COR-L47 (cell line): ENCODE measurements around the gene CATSPERB.
A peak's percentile ranks its signal among the peaks of the same experiment; 100 is the strongest.
"Not testable (repeated sequence)": the region's sequence is repeated elsewhere in the genome, so short reads cannot be mapped to it uniquely, and the experiment has no call there.

ENCODE experiments used
- DNase-seq: peaks from one replicate; lab custom pipeline; 2025; lab: John Stamatoyannopoulos, UW

CATSPERB gene

DNA sequence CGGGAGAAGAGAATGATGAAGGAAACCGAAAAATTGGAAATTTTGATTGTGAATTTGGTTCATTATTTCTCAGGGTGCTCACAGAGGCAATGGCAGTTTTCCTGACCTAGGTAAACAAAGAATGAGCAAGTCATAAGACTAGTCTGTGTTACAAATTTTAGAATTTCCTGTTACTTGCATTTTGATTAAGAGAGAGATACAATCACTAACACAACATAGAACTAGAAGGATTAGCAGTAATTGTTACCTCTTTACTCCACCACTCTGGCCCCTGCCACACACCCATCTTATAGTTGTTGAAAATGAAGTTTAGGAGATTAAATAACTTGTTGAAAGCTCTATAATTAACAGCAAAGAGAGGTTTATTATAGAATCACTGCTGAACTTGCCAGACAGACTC lies 62.0 kb downstream of the CATSPERB start:
- no peak for DNase-seq

DNA sequence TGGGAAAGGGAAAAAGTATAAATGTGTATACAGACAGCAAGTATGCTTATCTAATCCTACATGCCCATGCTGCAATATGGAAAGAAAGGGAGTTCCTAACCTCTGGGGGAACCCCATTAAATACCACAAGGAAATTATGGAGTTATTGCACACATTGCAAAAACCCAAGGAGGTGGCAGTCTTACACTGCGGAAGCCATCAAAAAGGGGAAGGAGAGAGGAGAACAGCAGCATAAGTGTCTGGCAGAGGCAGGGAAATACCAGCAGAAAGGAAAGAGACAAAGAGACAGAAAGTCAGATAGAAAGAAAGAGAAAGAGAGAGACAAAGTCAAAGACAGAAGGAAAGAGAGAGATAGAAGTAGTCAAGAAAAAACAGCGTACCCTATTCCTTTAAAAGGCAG lies 64.8 kb downstream of the CATSPERB start:
- not testable (repeated sequence) for DNase-seq

DNA sequence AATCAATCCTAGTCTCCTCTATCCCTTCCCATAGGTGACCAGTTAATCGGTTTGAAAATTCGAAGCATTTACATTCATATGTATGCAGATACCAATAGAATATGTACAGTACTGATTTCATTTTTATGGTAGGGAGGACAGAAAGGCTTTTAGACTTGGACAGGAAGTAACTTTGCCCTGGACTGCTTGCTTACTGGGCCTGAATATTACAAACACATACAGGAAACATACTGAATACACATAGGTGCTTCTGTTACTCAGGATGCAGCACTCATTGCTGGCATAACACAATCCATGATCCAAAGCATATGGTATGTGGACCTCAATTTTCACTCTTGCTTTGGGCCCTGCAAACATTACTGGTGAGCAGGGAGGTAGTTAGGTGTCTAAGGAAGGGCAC lies 71.1 kb downstream of the CATSPERB start:
- no peak for DNase-seq

DNA sequence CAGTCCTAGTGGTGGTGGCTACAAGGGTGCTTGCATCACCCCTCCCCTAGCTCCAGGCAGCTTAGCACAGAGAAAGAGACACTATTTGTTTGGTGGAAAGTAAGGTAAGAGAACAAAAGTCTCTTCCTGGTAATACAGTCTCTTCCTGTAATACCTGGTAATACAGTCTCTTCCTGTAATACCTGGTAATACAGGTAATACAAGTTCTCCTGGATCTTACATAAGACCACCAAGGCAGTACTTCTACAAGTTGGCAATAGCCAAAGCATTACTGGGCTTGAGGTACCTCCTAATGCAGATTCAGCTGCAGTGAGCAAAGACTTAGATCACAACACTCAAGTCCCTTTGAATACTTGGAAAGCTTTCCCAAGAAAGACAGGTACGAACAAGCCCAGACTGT lies 77.0 kb downstream of the CATSPERB start:
- no peak for DNase-seq

DNA sequence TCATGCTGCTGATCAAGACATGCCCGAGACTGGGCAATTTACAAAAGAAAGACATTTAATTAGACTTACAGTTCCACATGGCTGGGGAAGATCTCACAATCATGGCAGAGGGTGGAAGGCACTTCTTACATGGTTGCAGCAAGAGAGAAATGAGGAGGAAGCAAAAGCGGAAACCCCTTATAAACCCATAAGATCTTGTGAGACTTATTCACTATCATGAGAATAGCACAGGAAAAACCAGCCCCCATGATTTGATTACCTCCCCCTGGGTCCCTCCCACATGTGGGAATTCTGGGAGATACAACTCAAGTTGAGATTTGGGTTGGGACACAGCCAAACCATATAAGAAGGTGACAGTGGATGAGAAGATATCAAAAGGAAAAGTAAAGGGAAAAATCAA lies 78.4 kb downstream of the CATSPERB start:
- no peak for DNase-seq

DNA sequence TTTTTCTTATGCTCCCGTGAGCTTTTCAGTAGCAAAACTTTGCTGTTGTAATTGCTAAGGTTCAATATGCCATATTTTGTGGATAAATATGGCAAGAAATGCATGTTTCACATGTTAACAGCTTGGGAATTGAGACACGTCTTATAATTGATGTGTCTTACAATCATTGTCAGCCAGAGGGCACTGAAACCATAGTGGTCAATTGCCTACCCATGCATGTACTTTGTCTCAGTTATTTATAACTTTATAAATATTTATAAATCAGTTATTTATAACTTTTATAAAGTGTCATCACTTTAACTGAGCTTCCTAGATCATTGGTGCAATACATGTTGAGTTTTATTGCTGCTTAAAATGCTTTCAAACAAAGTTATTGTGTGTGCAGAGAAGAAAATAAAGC lies 82.0 kb downstream of the CATSPERB start:
- peak; percentile 34 for DNase-seq

DNA sequence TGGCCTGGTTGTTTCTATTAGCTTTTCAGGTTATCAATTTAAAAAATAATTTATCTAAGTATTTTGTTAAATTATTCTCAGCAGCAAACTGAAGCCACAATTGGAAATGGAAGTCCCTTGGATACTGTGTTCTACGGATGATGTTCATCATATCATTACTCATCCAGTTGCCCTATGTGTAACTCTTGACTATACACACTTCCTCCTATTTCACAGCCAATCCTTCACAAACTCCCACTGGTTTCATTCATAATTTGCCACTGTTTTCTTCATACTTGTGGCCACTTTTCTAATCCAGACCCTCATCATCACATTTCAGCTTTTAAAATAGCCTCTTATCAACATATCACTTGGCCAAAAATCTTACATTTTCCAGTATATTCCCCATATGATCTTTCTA lies 84.0 kb downstream of the CATSPERB start:
- no peak for DNase-seq

DNA sequence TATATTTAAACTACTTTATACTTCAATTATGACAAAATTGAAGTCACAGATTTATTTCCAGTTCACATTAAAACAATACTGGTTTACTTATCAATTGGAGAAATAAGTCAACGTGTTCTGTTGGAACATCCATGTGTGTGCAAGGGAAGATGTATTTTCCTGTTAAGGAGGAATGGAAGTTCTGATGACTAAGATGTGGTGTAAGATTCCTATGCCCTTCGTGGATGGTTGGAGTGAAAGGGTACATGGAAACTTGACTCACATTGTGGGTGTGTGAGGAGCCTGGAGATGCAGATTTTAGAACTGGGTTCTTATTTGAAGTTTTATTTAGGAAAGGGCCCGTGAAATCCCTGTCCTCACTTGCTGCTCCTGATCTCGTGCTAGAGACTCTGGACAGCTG lies 95.3 kb downstream of the CATSPERB start:
- DNase-seq = no peak

DNA sequence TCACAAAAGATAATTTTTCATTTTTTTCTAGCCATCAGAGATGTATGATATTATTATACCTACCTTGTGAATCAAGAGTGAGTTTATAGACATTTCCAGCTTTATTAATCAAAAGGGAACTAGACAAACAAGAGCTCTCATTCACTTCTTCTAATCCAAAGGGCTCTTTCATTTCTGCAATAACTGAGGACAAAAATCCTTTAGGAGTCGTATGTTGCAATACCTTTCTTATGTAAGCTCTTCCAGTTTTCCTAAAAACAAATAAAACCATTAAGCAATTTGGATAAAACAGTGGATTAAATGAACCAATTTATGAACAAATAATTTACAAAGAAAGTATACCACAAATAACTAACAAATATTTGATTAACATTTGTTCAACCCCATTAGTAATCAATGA lies 107.1 kb downstream of the CATSPERB start:
- DNase-seq = no peak

DNA sequence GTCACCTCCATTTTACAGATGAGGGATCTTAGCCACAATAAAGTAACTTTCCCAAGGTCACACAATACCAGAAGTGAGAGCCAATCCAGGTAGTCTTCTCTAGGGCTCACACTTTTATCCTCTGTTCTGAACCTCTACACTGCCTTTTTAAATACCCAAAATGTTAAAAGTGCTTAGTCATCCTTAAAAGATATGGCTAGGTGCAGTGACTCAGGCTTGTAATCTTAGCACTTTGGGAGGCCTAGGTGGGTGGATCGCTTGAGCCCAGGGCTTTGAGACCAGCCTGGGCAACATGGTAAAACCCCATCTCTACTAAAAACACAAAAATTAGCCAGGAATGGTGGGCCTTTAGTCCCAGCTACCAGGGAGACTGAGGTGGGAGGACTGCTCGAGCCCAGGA lies 117.7 kb downstream of the CATSPERB start:
- DNase-seq = no peak

DNA sequence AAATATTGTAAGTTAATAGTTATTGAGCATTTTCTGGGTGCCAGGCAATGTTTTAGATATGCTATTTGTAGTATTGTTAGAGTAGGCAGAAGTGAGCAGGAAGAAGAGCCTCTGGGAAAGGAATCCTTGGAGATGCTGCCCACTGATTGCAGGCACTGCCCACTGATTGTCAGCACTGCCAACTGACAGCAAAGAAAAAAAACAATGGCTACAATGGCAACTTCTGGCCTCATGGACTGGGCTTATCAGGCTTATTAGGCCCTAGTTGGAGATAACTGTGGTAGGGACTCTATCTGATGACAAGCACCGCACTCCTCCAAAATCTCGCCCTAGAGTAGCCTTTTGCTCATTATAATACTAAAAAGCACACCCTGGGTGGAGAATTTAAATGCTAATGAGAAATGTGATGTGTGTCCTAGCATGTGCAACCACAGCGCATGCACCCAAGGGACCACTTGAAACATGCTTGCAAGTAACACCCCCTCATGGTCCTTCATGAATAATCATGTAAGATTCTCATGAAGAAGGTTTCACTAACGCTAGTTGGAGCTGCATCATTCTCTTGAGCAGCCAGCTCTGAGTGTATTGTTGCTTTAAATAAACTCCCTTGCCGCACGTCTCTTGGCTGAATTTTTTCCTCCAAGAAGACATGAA lies 118.3 kb downstream of the CATSPERB start:
- no peak for DNase-seq

DNA sequence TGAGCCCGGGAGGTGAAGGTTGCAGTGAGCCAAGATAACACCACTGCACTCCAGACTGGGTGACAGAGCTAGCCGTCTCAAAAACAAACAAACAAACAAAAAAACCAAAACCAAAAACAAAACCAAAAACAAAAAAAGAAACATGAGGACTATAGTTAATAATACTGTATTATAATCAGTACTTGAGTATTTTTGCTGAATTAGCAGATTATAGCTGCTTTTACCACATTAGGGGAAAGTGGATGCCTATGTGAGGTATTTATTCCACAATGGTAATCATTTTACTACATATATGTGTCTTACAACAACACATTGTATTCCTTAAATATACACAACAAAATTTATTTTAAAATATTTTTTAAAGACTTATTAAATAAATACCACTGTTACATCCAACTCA lies 120.4 kb downstream of the CATSPERB start:
- DNase-seq = no peak

DNA sequence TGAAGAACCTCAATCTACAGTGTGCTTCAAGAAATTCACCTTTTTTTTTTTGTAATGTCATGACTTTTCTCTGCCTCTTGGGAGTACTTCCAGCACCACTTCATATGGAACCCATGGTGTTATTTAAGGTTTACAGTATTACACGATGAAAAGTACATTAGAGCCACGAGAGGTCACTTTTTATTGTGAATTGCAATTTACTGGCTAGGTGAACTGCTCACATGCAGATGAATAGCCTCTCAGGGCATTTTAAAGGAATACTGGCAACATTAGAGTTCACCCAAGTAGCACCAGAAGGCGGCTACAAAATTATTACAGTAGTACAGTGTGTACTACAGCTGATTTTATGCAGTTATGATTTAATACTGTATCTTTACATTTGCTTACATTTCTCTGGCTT lies 122.7 kb downstream of the CATSPERB start:
- no peak for DNase-seq

DNA sequence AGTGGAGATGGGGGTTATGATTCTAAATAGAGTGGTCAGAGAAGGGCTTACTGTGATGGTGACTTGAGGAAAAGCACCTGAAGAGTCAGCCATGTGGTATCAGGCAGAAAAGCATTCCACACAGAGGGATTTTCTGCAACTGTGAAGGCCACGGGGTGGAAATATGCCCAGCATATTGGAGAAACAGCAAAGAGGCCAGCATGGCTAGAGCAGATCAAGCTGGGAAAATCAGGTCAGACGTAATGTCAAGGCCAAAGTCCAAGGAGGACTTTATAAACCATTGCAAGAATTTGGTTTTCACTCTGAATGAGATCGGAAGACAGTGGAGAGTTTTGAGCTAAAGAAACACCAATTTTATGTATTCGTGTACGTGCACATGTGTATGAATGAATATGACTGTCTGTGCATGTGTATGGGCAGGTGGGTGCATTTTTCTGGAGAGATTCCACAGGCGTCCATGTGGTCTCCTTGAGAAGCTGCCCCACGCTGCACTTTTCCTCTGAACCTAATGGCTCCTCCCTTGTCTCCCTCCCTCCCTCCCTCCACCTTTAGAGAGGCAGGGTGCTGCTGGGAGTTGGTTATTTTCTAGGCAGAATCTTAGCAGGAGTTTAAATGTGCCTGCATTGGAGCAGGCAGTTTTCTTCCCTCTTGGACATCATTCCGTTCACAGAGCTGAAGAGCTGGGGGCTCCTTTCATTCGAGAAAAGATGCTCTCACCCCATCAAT lies 124.4 kb downstream of the CATSPERB start:
- no peak for DNase-seq

DNA sequence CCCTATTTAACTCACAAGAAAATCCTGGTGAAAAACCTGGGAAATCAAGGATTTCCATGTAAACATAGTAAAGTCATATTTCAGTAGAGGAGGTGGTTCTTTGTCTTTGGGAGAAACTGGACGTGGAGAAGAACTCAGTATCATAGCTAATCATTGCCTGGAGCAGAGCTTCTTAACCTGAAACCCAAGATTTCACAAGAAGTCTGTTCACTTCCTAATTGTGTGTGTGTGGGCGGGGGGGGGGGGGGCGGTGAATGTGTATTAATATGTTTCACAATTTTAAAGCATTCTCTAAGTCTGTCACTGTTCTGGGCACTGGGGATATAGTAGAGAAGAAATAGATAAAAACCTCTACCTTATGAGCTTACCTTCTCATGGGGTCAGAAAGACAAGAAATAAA lies 125.0 kb downstream of the CATSPERB start:
- no peak for DNase-seq

DNA sequence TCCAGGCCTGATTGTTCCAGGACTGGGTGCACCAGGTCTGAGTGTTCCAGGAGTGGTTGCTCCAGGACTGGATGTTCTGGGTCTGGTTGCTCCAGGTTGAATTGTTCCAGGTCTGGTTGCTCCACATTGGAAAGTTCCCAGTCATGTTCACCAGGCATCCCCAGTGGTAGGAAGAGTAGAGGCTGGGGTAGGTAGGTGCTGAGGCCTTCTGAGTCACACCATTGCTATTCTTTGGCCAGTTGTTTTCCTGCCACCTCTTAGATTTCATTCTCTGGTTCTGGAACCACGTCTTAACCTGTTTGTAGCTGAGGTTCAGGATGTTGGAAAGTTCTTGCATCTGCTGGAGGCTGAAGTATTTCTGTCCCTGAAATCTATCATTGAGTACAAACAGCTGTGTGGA lies 127.3 kb downstream of the CATSPERB start:
- DNase-seq = not testable (repeated sequence)

DNA sequence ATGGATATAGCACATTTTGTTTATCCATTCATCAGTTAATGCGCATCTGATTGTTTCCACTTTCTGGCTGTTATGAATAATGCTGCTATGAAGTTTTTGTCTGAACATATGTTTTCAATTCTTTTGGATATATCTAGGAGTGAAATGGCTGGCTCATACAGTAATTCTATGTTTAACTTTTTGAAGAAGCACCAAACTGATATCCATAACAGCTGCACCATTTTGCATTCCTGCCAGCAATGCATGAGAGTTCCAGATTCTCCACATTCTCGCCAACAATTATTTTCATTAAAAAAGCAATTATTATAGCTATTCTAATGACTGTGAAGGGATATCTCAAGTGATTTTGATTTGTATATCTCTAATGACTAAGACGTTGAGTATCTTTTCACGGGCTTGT lies 131.9 kb downstream of the CATSPERB start:
- DNase-seq = no peak

DNA sequence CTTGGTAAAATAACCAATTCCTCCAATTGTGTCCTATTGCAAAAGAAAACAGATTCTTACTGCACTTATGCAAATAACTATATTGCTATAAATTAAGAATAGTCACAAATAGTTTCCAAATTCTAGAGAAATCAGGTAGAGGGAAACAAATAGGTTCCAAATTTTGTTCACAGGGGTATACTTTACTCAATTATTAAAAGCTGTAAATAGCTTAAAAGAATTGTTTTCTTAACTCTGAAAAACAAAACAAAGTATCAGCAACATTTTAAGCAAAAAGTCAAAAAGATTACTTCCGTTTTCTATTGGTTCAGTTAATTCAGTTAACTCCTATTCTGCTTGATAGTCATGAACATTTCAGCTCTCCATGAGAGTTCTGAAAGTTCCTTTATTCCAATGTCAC lies 136.2 kb downstream of the CATSPERB start:
- DNase-seq = no peak

DNA sequence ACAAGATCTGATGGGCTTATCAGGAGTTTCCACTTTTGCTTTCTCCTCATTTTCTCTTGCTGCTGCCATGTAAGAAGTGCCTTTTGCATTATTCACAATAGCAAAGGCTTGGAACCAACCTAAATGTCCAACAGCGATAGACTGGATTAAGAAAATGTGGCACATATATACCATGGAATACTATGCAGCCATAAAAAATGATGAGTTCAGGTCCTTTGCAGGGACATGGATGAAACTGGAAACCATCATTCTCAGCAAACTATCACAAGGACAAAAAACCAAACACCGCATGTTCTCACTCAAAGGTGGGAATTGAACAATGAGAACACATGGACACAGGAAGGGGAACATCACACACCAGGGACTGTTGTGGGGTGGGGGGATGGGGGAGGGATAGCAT lies 137.9 kb downstream of the CATSPERB start:
- not testable (repeated sequence) for DNase-seq

DNA sequence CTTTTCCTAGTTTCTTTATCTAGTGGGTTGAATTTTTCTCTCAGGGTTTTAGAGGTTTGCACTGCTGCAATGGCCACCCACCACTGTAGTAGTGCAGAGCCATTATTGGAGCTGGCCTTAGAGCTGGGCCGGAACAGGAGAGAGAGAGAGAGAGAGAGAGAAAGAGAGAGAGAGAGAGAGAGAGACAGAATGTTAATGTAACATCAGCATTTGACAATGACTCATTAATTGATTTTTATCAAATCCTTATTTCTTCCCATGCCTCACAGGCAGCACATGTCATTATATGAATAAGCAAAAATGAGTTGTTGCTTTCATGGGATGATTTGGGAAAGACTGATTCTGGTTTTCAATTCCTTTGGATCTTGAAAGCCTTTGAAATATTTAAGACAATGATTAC lies 145.5 kb downstream of the CATSPERB start:
- no peak for DNase-seq

DNA sequence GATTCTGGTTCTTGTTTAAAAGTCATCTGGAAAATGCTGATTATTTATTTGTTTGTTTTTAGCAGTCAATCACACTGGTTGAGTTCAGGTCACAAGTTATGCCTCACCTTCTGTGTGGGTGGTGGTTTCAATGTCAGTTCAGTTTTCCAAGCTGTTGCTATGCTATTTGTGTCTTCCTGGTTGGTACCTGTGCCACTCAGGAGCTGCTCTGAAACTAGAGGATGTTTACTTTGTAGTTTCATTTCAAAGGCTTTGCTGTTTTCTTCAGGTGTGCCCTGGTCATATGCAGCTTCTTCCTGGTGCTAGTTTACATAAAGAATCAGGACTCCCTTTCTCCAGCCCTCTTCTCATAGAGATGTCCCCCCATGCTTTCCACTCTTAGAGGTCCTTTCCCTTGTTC lies 146.0 kb downstream of the CATSPERB start:
- no peak for DNase-seq

DNA sequence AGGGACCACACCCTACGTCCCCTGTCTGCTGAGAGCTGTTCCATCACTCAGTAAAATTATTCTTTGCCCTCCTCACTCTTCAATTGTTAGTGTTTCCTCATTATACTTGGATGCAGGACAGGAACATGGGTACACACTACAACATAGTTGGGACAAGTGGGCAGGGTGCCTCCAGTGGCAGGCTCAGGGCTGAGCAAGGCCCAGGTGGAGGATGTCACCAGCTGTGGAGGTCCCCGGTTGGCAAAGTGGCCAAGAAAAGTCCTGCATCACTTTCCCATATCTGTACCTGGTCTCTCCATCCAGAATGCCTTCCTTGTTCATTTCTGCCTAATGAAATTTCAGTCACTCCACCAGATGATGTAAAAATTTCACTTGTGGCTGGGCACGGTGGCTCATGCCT lies 149.1 kb downstream of the CATSPERB start:
- no peak for DNase-seq

DNA sequence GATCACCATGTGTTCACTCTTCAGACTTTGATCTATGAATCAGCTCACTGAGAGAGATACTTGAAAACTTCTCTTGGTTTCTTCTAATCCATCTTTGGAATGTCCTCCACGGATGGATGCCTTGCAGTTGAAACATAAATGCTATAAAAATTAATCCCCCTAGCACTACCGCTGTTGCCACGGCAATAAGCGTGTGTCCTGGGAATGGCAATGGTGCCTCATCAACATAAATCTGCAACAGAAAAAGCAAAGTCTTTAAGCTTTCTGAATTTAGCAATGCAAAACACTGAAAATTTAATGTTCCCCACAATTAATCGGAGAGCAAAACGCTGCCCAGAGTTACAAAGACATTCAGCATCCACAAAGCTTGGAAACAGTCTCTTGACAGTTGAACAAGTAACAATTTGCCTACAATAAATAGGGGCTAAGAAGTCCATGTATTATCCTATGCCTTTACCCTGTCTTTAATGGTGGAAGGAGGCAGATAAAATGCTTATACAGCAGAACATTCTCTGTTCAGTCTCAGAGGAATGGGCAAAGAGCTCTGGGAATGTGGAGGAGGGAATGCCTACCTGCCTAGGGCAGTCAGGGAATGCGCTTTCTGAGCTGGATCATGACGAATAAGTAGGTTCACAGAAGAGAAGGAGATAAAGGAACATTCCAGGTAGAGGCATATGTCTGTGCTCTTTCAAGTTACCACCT lies 150.9 kb downstream of the CATSPERB start:
- no peak for DNase-seq
